Adipocyte (in vitro differentiated cells): ENCODE data around the gene SH3D19.

Source experiments
- DNase-seq: peaks from one replicate; pipeline ENCODE4 v3.0.0-alpha.2; 2015; ENCODE audit warnings: low read depth
- H3K27me3 ChIP-seq: replicated peaks from 2 replicates; pipeline ENCODE4 v1.7.0; 2013; ENCODE audit warnings: mild to moderate bottlenecking, low read length, moderate library complexity; ENCODE audit not compliant: control insufficient read depth, insufficient read depth
- H3K36me3 ChIP-seq: 2 replicates; pipeline ENCODE4 v1.7.0; 2013; ENCODE audit warnings: low read length, mild to moderate bottlenecking, moderate library complexity; ENCODE audit not compliant: control insufficient read depth, insufficient read depth, severe bottlenecking
- H3K4me1 ChIP-seq: 2 replicates; pipeline ENCODE4 v1.7.0; 2013; ENCODE audit warnings: mild to moderate bottlenecking, low read length, moderate library complexity; ENCODE audit not compliant: control insufficient read depth, insufficient read depth
- H3K4me3 ChIP-seq: 2 replicates; pipeline ENCODE4 v1.7.0; 2013; ENCODE audit warnings: mild to moderate bottlenecking, low read length, moderate library complexity
- H3K9ac ChIP-seq: 2 replicates; pipeline ENCODE4 v1.7.0; 2013; ENCODE audit warnings: mild to moderate bottlenecking, low read length, moderate library complexity
- H3K9me3 ChIP-seq: 2 replicates; pipeline ENCODE4 v1.7.0; 2013; ENCODE audit warnings: mild to moderate bottlenecking, low read length, moderate library complexity; ENCODE audit not compliant: control insufficient read depth

SH3D19 gene

GRCh38 chr4:151226004-151226932 is 99.1 kb downstream of the SH3D19 start:
- no peaks in the 10 kb centered on the region for H3K9me3 ChIP-seq
- H3K36me3 ChIP-seq: peaks cover 10% of the 10 kb centered on the region
- no peaks in the 10 kb centered on the region for H3K27me3 ChIP-seq
- H3K4me1 ChIP-seq: peaks cover 33% of the 10 kb centered on the region
- H3K9ac ChIP-seq: peak overlapping the region; percentile 94
- peak overlapping the region; percentile 91 for H3K4me3 ChIP-seq
- peak; percentile 93 for DNase-seq

- peaks cover 46% of the 10 kb centered on the region for H3K4me1 ChIP-seq
- DNase-seq: no peak
- H3K9ac ChIP-seq: no peak overlapping the region
- H3K27me3 ChIP-seq: no peaks in the 10 kb centered on the region
- H3K36me3 ChIP-seq: peaks cover 31% of the 10 kb centered on the region
- no peaks in the 10 kb centered on the region for H3K9me3 ChIP-seq
- peak overlapping the region; percentile 53 for H3K4me3 ChIP-seq
Measured at GRCh38 chr4:151223465-151223864, 101.9 kb downstream of the SH3D19 start.

GRCh38 chr4:151219948-151220347 is 105.5 kb downstream of the SH3D19 start:
- H3K9ac ChIP-seq: no peak overlapping the region
- no peaks in the 10 kb centered on the region for H3K27me3 ChIP-seq
- H3K36me3 ChIP-seq: peaks cover 34% of the 10 kb centered on the region
- H3K4me1 ChIP-seq: peaks cover 65% of the 10 kb centered on the region
- DNase-seq: no peak
- H3K9me3 ChIP-seq: no peaks in the 10 kb centered on the region
- no peak overlapping the region for H3K4me3 ChIP-seq

GRCh38 chr4:151219091-151219490 is 106.3 kb downstream of the SH3D19 start:
- Histone ChIP-seq H3K36me3 (peaks cover 34% of the 10 kb centered on the region), H3K27me3 (no peaks in the 10 kb centered on the region), H3K9ac (no peak overlapping the region), H3K4me3 (peak overlapping the region; percentile 17), H3K4me1 (peaks cover 61% of the 10 kb centered on the region), H3K9me3 (no peaks in the 10 kb centered on the region)
- DNase-seq: no peak

GRCh38 chr4:151218343-151218742 is 107.1 kb downstream of the SH3D19 start:
- H3K27me3 ChIP-seq: no peaks in the 10 kb centered on the region
- H3K9ac ChIP-seq: no peak overlapping the region
- H3K36me3 ChIP-seq: peaks cover 34% of the 10 kb centered on the region
- H3K4me1 ChIP-seq: peaks cover 55% of the 10 kb centered on the region
- DNase-seq: peak; percentile 41
- peak overlapping the region; percentile 17 for H3K4me3 ChIP-seq
- H3K9me3 ChIP-seq: no peaks in the 10 kb centered on the region

GRCh38 chr4:151217326-151217725 is 108.1 kb downstream of the SH3D19 start:
- Histone ChIP-seq H3K4me1 (peaks cover 50% of the 10 kb centered on the region), H3K9me3 (no peaks in the 10 kb centered on the region), H3K27me3 (no peaks in the 10 kb centered on the region), H3K36me3 (peaks cover 44% of the 10 kb centered on the region), H3K9ac (no peak overlapping the region), H3K4me3 (no peak overlapping the region)
- no peak for DNase-seq

- no peaks in the 10 kb centered on the region for H3K9me3 ChIP-seq
- H3K27me3 ChIP-seq: no peaks in the 10 kb centered on the region
- peak; percentile 37 for DNase-seq
- no peak overlapping the region for H3K9ac ChIP-seq
- no peak overlapping the region for H3K4me3 ChIP-seq
- peaks cover 34% of the 10 kb centered on the region for H3K36me3 ChIP-seq
- peaks cover 38% of the 10 kb centered on the region for H3K4me1 ChIP-seq
Measured at GRCh38 chr4:151215295-151215694, 110.1 kb downstream of the SH3D19 start.

GRCh38 chr4:151207868-151208267 is 117.5 kb downstream of the SH3D19 start:
- H3K4me3 ChIP-seq: no peak overlapping the region
- peaks cover 41% of the 10 kb centered on the region for H3K36me3 ChIP-seq
- no peaks in the 10 kb centered on the region for H3K27me3 ChIP-seq
- H3K9ac ChIP-seq: no peak overlapping the region
- H3K9me3 ChIP-seq: no peaks in the 10 kb centered on the region
- no peak for DNase-seq
- peaks cover 44% of the 10 kb centered on the region for H3K4me1 ChIP-seq

- Histone ChIP-seq H3K9me3 (no peaks in the 10 kb centered on the region), H3K36me3 (peaks cover 35% of the 10 kb centered on the region), H3K4me1 (peaks cover 51% of the 10 kb centered on the region), H3K4me3 (no peak overlapping the region), H3K9ac (no peak overlapping the region), H3K27me3 (no peaks in the 10 kb centered on the region)
- no peak for DNase-seq
Measured at GRCh38 chr4:151207186-151207585, 118.2 kb downstream of the SH3D19 start.

GRCh38 chr4:151206241-151207005 is 119.0 kb downstream of the SH3D19 start:
- peaks cover 28% of the 10 kb centered on the region for H3K36me3 ChIP-seq
- no peaks in the 10 kb centered on the region for H3K27me3 ChIP-seq
- H3K9me3 ChIP-seq: no peaks in the 10 kb centered on the region
- no peak overlapping the region for H3K4me3 ChIP-seq
- no peak for DNase-seq
- H3K4me1 ChIP-seq: peaks cover 54% of the 10 kb centered on the region
- H3K9ac ChIP-seq: no peak overlapping the region

- H3K9me3 ChIP-seq: no peaks in the 10 kb centered on the region
- no peak overlapping the region for H3K4me3 ChIP-seq
- no peaks in the 10 kb centered on the region for H3K27me3 ChIP-seq
- H3K9ac ChIP-seq: no peak overlapping the region
- peaks cover 27% of the 10 kb centered on the region for H3K36me3 ChIP-seq
- DNase-seq: no peak
- peaks cover 59% of the 10 kb centered on the region for H3K4me1 ChIP-seq
Measured at GRCh38 chr4:151205722-151206121, 119.7 kb downstream of the SH3D19 start.
